B cell (primary cell): ENCODE results near the gene CEACAM1. TPM values are rescaled to one million over a fixed set of nuclear protein-coding genes. Genes with fewer than 3 reads are reported as not detected.
A peak's percentile ranks its signal among the peaks of the same experiment; 100 is the strongest.

Experiments
- ATAC-seq: fragments of 200-7000 bp; cut with Tn5 transposase; one replicate; pipeline ENCODE4 v1.10.0; 2021; ENCODE audit warnings: low read depth, mild to moderate bottlenecking, moderate number of reproducible peaks, moderate library complexity
- CTCF ChIA-PET: fragments of 350-600 bp; sonication (Branson Sonifier 250); formaldehyde crosslinking; loops from one replicate; lab custom pipeline; 2021; ENCODE audit warnings: antibody characterized with exemption, inconsistent platforms; lab: Charles Lee
- POLR2A ChIA-PET: fragments of 350-600 bp; sonication (Branson Sonifier 250); formaldehyde crosslinking; loops from one replicate; lab custom pipeline; 2021; ENCODE audit warnings: antibody characterized with exemption; lab: Charles Lee
- DNase-seq: peaks from one replicate; pipeline ENCODE4 v3.0.0; 2013
- H2AFZ ChIP-seq: 2 replicates; pipeline ENCODE4 v1.6.1; 2012; ENCODE audit warnings: mild to moderate bottlenecking, low read depth, low read length; ENCODE audit not compliant: insufficient read depth, poor library complexity, severe bottlenecking
- H3K27ac ChIP-seq, 2 donors: 1 replicate in 1 of 2; 2 replicates in 1 of 2; pipeline ENCODE4 v1.5.1; 2012 to 2013; ENCODE audit warnings: low read length in 2 of 2, mild to moderate bottlenecking in 2 of 2, moderate library complexity in 1 of 2
- H3K27me3 ChIP-seq, 4 experiments: fragments of 200-600 bp in 1 of 4; sonication (generic) in 1 of 4; replicated peaks in 1 of 4; 1 replicate in 2 of 4; 2 replicates in 2 of 4; pipeline versions ENCODE4 v1.6.1 to v1.7.0; 2013 to 2016; ENCODE audit warnings: low read length in 3 of 4, mild to moderate bottlenecking in 2 of 4, mixed read lengths in 1 of 4, moderate library complexity in 1 of 4; ENCODE audit not compliant: insufficient read depth in 4 of 4, control insufficient read depth in 3 of 4; ENCODE audit errors: control extremely low read depth in 1 of 4
- H3K36me3 ChIP-seq, 2 experiments: replicated peaks in 1 of 2; 1 replicate in 1 of 2; 2 replicates in 1 of 2; pipeline versions ENCODE4 v1.6.1 to v1.7.1; 2013; ENCODE audit warnings: low read length in 1 of 2; ENCODE audit not compliant: insufficient read depth in 2 of 2, control insufficient read depth in 1 of 2; ENCODE audit errors: control extremely low read depth in 1 of 2, extremely low read depth in 1 of 2
- H3K4me1 ChIP-seq, 2 donors: fragments of 200-600 bp in 1 of 2; sonication (generic) in 1 of 2; 1 replicate in 1 of 2; 2 replicates in 1 of 2; pipeline versions ENCODE4 v1.5.1 to v1.6.1; 2013 to 2017; ENCODE audit warnings: low read length in 2 of 2; ENCODE audit not compliant: control insufficient read depth in 2 of 2, insufficient read depth in 2 of 2
- H3K4me2 ChIP-seq: replicated peaks from 2 replicates; pipeline ENCODE3; 2012; ENCODE audit warnings: mild to moderate bottlenecking, low read depth, low read length; ENCODE audit not compliant: poor library complexity, severe bottlenecking
- H3K4me3 ChIP-seq, 5 experiments: fragments of 200-600 bp in 1 of 5; sonication (generic) in 1 of 5; 1 replicate in 3 of 5; 2 replicates in 2 of 5; pipeline versions ENCODE4 v1.5.1 to v1.7.0; 2011 to 2016; ENCODE audit warnings: low read length in 4 of 5, mild to moderate bottlenecking in 4 of 5, low read depth in 2 of 5, control low read depth in 1 of 5, moderate library complexity in 1 of 5; ENCODE audit not compliant: insufficient read depth in 1 of 5; ENCODE audit errors: control extremely low read depth in 1 of 5, extremely low read depth in 1 of 5
- H3K79me2 ChIP-seq: fragments of 200-600 bp; sonication (generic); one replicate; pipeline ENCODE4 v1.6.0; 2016; ENCODE audit warnings: low read length; ENCODE audit not compliant: control insufficient read depth, insufficient read depth
- H3K9ac ChIP-seq: fragments of 200-600 bp; sonication (generic); 2 replicates; pipeline ENCODE4 v1.6.1; 2017; ENCODE audit warnings: mild to moderate bottlenecking, low read length, moderate library complexity
- H3K9me3 ChIP-seq, 3 donors: one replicate each; pipeline versions ENCODE4 v1.6.1 to v1.7.1; 2013; ENCODE audit warnings: low read length in 2 of 3; ENCODE audit not compliant: control insufficient read depth in 2 of 3, insufficient read depth in 1 of 3; ENCODE audit errors: control extremely low read depth in 1 of 3
- H4K20me1 ChIP-seq: 2 replicates; pipeline ENCODE4 v1.6.0; 2012; ENCODE audit warnings: mild to moderate bottlenecking, low read length; ENCODE audit not compliant: insufficient read depth, control insufficient read depth, poor library complexity, severe bottlenecking
- H3K27ac Mint-ChIP-seq: one replicate; pipeline ENCODE4 v1.8.0; 2021; ENCODE audit warnings: mixed read lengths
- H3K27me3 Mint-ChIP-seq: one replicate; pipeline ENCODE4 v1.8.0; 2021; ENCODE audit warnings: mixed read lengths
- H3K4me1 Mint-ChIP-seq: one replicate; pipeline ENCODE4 v1.8.0; 2021; ENCODE audit warnings: mixed read lengths
- H3K4me3 Mint-ChIP-seq: one replicate; pipeline ENCODE4 v1.8.0; 2021; ENCODE audit warnings: mixed read lengths
- H3K9me3 Mint-ChIP-seq: one replicate; pipeline ENCODE4 v1.8.0; 2022; ENCODE audit warnings: mixed read lengths; ENCODE audit not compliant: insufficient read depth
- EZH2 ChIP-seq: IDR thresholded peaks from 2 replicates; pipeline ENCODE4 v1.6.1; 2012; ENCODE audit warnings: borderline replicate concordance, low read depth, mild to moderate bottlenecking, moderate library complexity, low read length; ENCODE audit not compliant: insufficient read depth, poor library complexity, severe bottlenecking
- WGBS: methylation state at CpG from one replicate; pipeline ENCODE4 v1.1.5; 2013; ENCODE audit warnings: missing lambda C conversion rate; ENCODE audit not compliant: insufficient coverage; 5-methylcytosine and 5-hydroxymethylcytosine counted together
- intact Hi-C: fragments of 100-400 bp; cut with micrococcal nuclease; formaldehyde crosslinking; loops from one replicate; pipeline ENCODE4 v1.10.0; 2022
- polyA plus RNA-seq: library from polyadenylated mRNA; depleted of rRNA; stranded (reverse); fragments of >200 nt; gene quantifications from 2 replicates; pipeline ENCODE4 v1.2.3, GENCODE V29; 2012
- total RNA-seq, 2 donors: library from RNA; stranded (reverse); fragments of 120-200 nt in 1 of 2; gene quantifications; 1 replicate in 1 of 2; 2 replicates in 1 of 2; pipeline versions ENCODE4 v1.2.3 to v1.2.4, GENCODE V29; 2013 to 2022
- TF ChIP-seq, protein P1 (sequence below): fragments of 200-600 bp; IDR thresholded peaks from one replicate; pipeline ENCODE4 v1.8.0; 2022; ENCODE audit warnings: antibody characterized with exemption, mild to moderate bottlenecking

Gene CEACAM1
- total and polyA plus RNA-seq, 2 donors (not counting 1 experiment from before 2014, with no cell fraction given): 8.8 to 14.6 TPM

DNA sequence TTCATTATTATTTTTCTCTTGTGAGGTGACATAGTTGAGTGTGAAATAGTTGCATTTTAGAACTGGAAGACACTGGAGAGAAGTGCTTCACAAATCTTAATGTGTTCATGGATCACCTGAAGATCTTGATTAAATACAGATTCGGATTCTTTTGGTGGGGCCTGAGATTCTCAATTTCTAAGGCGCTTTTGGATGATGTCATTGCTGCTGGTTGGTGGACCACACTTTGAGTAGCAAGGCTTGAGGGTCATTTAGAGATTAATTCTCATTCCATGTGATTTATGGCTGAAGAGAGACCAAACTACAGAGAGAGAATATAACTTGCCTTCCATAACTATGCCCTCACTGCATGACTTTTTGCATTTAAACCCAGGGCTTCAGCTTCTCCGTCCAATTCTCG lies 39.3 kb upstream of the CEACAM1 start:
- Histone ChIP-seq H3K9me3 (no peaks in the 10 kb centered on the region), H4K20me1 (no peaks in the 10 kb centered on the region), H3K36me3 (no peaks in the 10 kb centered on the region), H3K79me2 (no peaks in the 10 kb centered on the region), H2AFZ (no peak overlapping the region), H3K27ac (peak overlapping the region; percentile 54 to 72), H3K4me1 (peaks cover 17 to 21% of the 10 kb centered on the region in 2 donors), H3K4me2 (peak overlapping the region; percentile 31), H3K9ac (no peak overlapping the region), H3K4me3 (no peak overlapping the region), H3K27me3 (peaks cover 0 to 4% (median 0%) of the 10 kb centered on the region in 4 experiments)
- no peak for ATAC-seq
- Mint-ChIP-seq H3K9me3 (no peaks in the 10 kb centered on the region), H3K4me1 (peaks cover 24% of the 10 kb centered on the region), H3K27ac (peak overlapping the region; percentile 64), H3K4me3 (peak overlapping the region; percentile 30), H3K27me3 (peaks cover 5% of the 10 kb centered on the region)
- TF ChIP-seq, protein P1, sequence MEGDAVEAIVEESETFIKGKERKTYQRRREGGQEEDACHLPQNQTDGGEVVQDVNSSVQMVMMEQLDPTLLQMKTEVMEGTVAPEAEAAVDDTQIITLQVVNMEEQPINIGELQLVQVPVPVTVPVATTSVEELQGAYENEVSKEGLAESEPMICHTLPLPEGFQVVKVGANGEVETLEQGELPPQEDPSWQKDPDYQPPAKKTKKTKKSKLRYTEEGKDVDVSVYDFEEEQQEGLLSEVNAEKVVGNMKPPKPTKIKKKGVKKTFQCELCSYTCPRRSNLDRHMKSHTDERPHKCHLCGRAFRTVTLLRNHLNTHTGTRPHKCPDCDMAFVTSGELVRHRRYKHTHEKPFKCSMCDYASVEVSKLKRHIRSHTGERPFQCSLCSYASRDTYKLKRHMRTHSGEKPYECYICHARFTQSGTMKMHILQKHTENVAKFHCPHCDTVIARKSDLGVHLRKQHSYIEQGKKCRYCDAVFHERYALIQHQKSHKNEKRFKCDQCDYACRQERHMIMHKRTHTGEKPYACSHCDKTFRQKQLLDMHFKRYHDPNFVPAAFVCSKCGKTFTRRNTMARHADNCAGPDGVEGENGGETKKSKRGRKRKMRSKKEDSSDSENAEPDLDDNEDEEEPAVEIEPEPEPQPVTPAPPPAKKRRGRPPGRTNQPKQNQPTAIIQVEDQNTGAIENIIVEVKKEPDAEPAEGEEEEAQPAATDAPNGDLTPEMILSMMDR: no peak
- TF ChIP-seq EZH2: no peak
- intact Hi-C loops: loop anchor here (1.0 kb wide), 1 partner anchor 29 kb away; no protein-coding TSS in a partner anchor
- CTCF ChIA-PET: interaction anchor here (0.9 to 9.1 kb wide), 8 partner anchors 9 to 126 kb away, joined by 3 to 130 read pairs (median 6); partner anchors contain the start of genes CEACAM1, CEACAM8 and CXCL17
- no peak for DNase-seq
- POLR2A ChIA-PET: no interaction called here
- 70% methylated on average over 3 of the region's 4 CpGs for WGBS

DNA sequence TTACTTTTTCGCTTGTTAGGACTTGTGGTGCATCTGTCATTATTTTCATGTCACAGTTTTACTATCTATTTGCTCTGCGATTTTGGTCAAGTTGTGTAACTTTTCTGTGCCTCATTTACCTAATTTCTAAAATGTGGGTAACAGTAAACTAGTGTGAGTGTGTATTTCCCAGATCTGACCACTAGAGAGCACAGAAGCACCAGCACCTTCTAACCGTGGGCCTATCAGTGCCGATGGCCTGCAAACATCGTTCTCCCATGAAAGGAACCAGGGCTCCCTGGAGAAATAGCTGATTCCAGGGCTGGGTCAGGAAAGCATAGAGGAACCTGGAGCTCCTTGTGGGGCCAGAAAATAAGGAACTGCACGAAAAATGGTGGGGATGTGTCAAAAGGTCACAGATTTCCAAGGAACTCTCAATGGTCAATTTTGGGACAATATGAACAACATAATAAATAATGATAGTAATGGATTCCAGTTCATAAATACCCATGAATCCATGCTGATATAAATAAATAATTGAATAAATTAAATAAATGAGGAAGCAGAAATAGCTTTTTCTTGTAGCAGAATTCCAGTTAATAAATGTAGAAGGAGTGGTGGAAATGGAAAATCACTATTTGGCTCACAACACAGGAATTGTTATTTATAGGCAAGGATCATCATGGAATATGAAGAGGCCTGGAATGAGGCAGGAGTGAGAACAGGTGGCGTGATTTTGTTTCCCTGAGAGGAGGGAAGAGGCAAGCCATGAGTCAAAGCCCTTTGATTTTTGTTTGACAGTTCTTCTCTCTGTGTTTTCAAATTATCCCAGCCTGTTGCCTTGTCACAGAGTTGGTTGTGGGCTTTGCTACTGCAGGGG lies 35.3 kb upstream of the CEACAM1 start:
- ATAC-seq (peak; percentile 54), DNase-seq (peak; percentile 66)
- H3K4me1 Mint-ChIP-seq: peaks cover 20% of the 10 kb centered on the region
- no peak overlapping the region for H3K27ac Mint-ChIP-seq
- peaks cover 22% of the 10 kb centered on the region for H3K27me3 Mint-ChIP-seq
- H3K9me3 Mint-ChIP-seq: no peaks in the 10 kb centered on the region
- WGBS: 4% methylated on average over 4 of the region's 7 CpGs
- POLR2A ChIA-PET: no interaction called here
- Histone ChIP-seq H3K9ac (no peak overlapping the region), H3K27ac (no peak overlapping the region), H3K4me2 (no peak overlapping the region), H3K9me3 (no peaks in the 10 kb centered on the region), H3K4me1 (peaks cover 17 to 21% of the 10 kb centered on the region in 2 donors), H3K79me2 (no peaks in the 10 kb centered on the region), H2AFZ (no peak overlapping the region), H3K27me3 (peaks cover 0 to 9% (median 0%) of the 10 kb centered on the region in 4 experiments), H4K20me1 (no peaks in the 10 kb centered on the region), H3K4me3 (no peak overlapping the region), H3K36me3 (no peaks in the 10 kb centered on the region)
- CTCF ChIA-PET: interaction anchor here (0.8 to 9.1 kb wide), 10 partner anchors 8 to 123 kb away, joined by 3 to 130 read pairs (median 5); partner anchors contain the start of gene CEACAM8
- H3K4me3 Mint-ChIP-seq: no peak overlapping the region
- intact Hi-C loops: loop anchor here (1.0 kb wide), 1 partner anchor 33 kb away; no protein-coding TSS in a partner anchor
- TF ChIP-seq EZH2: no peak
- TF ChIP-seq, protein P1: peak; percentile 80
